Measurements from ENCODE around the gene CYTH4.

DNA sequence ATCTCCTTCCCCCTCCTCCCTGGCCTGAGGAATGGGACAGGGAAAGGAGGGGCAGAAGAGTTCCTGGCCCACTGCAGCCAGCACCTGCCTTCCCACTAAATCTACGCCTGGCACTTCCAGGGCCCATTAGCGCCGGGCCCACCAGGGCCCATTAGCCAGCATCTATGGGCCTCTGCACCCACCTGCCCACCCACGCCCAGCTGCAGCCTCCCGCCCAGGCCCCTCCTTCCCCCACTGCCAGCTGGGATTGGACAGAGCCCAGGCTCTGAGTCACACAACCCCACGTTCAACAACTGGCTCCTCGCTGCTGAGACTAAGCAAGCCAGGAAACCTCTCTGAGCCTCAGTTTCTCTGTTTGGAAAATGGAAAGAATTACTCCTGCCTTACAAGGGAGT lies 48.7 kb downstream of the CYTH4 start:
- TF ChIP-seq, protein P1, sequence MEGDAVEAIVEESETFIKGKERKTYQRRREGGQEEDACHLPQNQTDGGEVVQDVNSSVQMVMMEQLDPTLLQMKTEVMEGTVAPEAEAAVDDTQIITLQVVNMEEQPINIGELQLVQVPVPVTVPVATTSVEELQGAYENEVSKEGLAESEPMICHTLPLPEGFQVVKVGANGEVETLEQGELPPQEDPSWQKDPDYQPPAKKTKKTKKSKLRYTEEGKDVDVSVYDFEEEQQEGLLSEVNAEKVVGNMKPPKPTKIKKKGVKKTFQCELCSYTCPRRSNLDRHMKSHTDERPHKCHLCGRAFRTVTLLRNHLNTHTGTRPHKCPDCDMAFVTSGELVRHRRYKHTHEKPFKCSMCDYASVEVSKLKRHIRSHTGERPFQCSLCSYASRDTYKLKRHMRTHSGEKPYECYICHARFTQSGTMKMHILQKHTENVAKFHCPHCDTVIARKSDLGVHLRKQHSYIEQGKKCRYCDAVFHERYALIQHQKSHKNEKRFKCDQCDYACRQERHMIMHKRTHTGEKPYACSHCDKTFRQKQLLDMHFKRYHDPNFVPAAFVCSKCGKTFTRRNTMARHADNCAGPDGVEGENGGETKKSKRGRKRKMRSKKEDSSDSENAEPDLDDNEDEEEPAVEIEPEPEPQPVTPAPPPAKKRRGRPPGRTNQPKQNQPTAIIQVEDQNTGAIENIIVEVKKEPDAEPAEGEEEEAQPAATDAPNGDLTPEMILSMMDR (IDR thresholded peaks at IDR 0.05) = no peak
- TF ChIP-seq POLR2A (IDR thresholded peaks at IDR 0.05) = no peak
